Islet of Langerhans (tissue), 1 donor: ENCODE measurements around the gene KBTBD4.
A peak's percentile ranks its signal among the peaks of the same experiment; 100 is the strongest.

Source experiments
- FAIRE-seq: peaks from one replicate; lab custom pipeline; 2011; peaks lifted over from hg19 to GRCh38; lab: Jason Lieb, UNC

Gene KBTBD4

DNA sequence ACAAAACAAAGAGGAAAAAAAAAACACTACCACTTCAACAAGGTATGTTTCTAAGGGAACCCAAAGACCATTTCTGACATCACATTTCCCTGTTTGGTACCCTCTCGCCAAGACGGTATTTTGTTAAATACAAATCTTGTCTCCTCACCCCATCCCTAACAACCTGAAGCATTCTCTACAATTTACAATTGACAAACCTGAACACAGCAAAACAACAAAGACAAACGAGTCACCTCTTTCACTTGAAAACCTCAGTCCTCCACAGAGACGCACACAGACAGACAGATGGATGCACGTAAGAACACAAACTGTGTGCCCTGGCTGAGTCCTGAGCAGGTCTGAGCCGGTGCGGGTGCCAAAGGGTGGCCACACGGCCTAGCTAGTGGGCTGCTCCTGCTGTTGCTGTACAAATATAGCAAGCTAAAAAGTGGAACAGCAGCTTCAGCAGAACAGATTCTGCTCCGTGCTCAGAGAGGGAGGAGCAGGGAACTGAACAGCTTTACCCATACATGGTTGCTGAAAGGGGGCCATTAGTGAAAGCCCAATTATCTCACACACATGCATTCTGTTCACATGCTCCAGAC, 54.4 kb downstream of the KBTBD4 start:
- no peak for FAIRE-seq

DNA sequence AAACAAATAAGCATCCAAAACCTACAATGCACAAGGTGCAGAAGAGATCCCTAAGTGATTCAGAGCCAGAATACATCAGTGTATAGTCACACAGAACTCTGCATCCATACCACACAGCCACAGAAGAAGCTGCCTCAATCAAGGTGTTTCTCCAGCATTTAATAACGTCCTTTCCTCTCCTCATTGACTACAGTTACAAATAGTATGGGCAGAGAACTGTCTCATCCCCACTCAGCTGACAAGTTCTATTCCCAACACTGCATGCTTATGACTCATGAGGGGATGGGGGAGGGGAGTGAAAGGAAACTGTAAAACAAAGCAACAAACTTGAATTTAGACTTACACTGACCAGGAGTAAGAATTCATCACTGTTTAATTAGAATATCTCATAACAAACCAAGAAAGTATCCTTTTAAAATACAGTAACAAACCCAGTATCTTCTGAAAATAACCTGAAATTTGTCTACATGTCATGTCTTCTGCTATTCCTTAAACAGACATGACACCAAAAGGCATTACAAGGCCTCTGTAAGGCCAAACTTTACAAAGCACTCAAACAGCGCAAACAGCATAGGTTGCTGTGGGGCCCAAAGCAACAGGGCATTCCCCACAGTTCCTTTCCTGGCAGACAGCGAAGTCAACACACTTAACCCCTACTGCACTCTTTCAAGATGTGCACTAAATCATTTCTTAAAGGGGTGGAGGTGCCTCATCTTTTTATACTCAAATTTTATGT, 55.1 kb downstream of the KBTBD4 start:
- FAIRE-seq, result peak; percentile 72
